Activated naive CD4-positive, alpha-beta T cell treated with anti-CD3 and anti-CD28 coated beads, Interleukin-2, amount 10 ng/mL, durations not matched to agents 7 days and 5 days (primary cell): ENCODE measurements around the gene CPT1A.

Experiments used
- CTCF ChIA-PET: fragments of 350-600 bp; sonication (Branson Sonifier 250); formaldehyde crosslinking; loops from one replicate; lab custom pipeline; 2021; ENCODE audit warnings: antibody characterized with exemption; lab: Charles Lee
- DNase-seq: peaks from one replicate; pipeline ENCODE4 v3.0.0-alpha.2; 2020
- H3K27ac Mint-ChIP-seq: one replicate; pipeline ENCODE4 v1.8.0; 2021; ENCODE audit warnings: mild to moderate bottlenecking, moderate library complexity, mixed read lengths
- H3K27me3 Mint-ChIP-seq: one replicate; pipeline ENCODE4 v1.8.0; 2021; ENCODE audit warnings: mild to moderate bottlenecking, mixed read lengths
- H3K36me3 Mint-ChIP-seq: one replicate; pipeline ENCODE4 v1.8.0; 2021; ENCODE audit warnings: mixed read lengths
- H3K4me1 Mint-ChIP-seq: one replicate; pipeline ENCODE4 v1.8.0; 2021; ENCODE audit warnings: mixed read lengths
- H3K4me3 Mint-ChIP-seq: one replicate; pipeline ENCODE4 v1.8.0; 2021; ENCODE audit warnings: mild to moderate bottlenecking, moderate library complexity, mixed read lengths
- H3K9me3 Mint-ChIP-seq: one replicate; pipeline ENCODE4 v1.8.0; 2021; ENCODE audit warnings: mixed read lengths

Gene CPT1A

GRCh38 chr11:68759991-68760390 is 81.7 kb downstream of the CPT1A start:
- Mint-ChIP-seq H3K36me3 (peaks cover 28% of the 10 kb centered on the region), H3K27me3 (no peaks in the 10 kb centered on the region), H3K9me3 (no peaks in the 10 kb centered on the region), H3K4me1 (peaks cover 5% of the 10 kb centered on the region), H3K27ac (no peak overlapping the region), H3K4me3 (no peak overlapping the region)
- CTCF ChIA-PET = no interaction called here
- DNase-seq = no peak

- no peak for DNase-seq
- H3K36me3 Mint-ChIP-seq = peaks cover 32% of the 10 kb centered on the region
- CTCF ChIA-PET = no interaction called here
- no peaks in the 10 kb centered on the region for H3K27me3 Mint-ChIP-seq
- H3K9me3 Mint-ChIP-seq = no peaks in the 10 kb centered on the region
- H3K4me1 Mint-ChIP-seq = peaks cover 2% of the 10 kb centered on the region
- no peak overlapping the region for H3K27ac Mint-ChIP-seq
- H3K4me3 Mint-ChIP-seq = no peak overlapping the region
Measured at GRCh38 chr11:68757711-68758110, 84.0 kb downstream of the CPT1A start.

- peaks cover 24% of the 10 kb centered on the region for H3K36me3 Mint-ChIP-seq
- H3K27me3 Mint-ChIP-seq = peaks cover 4% of the 10 kb centered on the region
- H3K27ac Mint-ChIP-seq = no peak overlapping the region
- H3K9me3 Mint-ChIP-seq = no peaks in the 10 kb centered on the region
- H3K4me1 Mint-ChIP-seq = peaks cover 6% of the 10 kb centered on the region
- no peak for DNase-seq
- H3K4me3 Mint-ChIP-seq = no peak overlapping the region
- CTCF ChIA-PET = no interaction called here
Measured at GRCh38 chr11:68756171-68756766, 85.4 kb downstream of the CPT1A start.

GRCh38 chr11:68753300-68753699 is 88.4 kb downstream of the CPT1A start:
- CTCF ChIA-PET = no interaction called here
- no peak overlapping the region for H3K4me3 Mint-ChIP-seq

GRCh38 chr11:68751331-68751856 is 90.3 kb downstream of the CPT1A start, which contains the start of gene TESMIN:
Gene TESMIN (minus strand): TSS chr11:68751520. CDS start chr11:68750660, 860 bp downstream.
- CTCF ChIA-PET = no interaction called here
- peak; percentile 95 for DNase-seq
- Mint-ChIP-seq H3K27ac (peak within 1 kb of the TSS; percentile 33), H3K4me1 (peaks cover 15% of the 10 kb centered on the region), H3K9me3 (no peaks in the 10 kb centered on the region), H3K27me3 (peaks cover 18% of the 10 kb centered on the region), H3K4me3 (peak within 1 kb of the TSS; percentile 71), H3K36me3 (peaks cover 18% of the 10 kb centered on the region)

More at GRCh38 chr11:68753300-68753699, 88.4 kb downstream of the CPT1A start:
- no peaks in the 10 kb centered on the region for H3K9me3 Mint-ChIP-seq
- peaks cover 15% of the 10 kb centered on the region for H3K4me1 Mint-ChIP-seq
- H3K36me3 Mint-ChIP-seq = peaks cover 22% of the 10 kb centered on the region
- H3K27me3 Mint-ChIP-seq = peaks cover 18% of the 10 kb centered on the region
- DNase-seq = no peak
- H3K27ac Mint-ChIP-seq = no peak overlapping the region

GRCh38 chr11:68751004-68751325 is 90.8 kb downstream of the CPT1A start:
- H3K9me3 Mint-ChIP-seq = no peaks in the 10 kb centered on the region
- no peak overlapping the region for H3K27ac Mint-ChIP-seq
- peaks cover 20% of the 10 kb centered on the region for H3K36me3 Mint-ChIP-seq
- CTCF ChIA-PET = no interaction called here
- DNase-seq = no peak
- peaks cover 15% of the 10 kb centered on the region for H3K4me1 Mint-ChIP-seq
- H3K4me3 Mint-ChIP-seq = no peak overlapping the region
- peaks cover 18% of the 10 kb centered on the region for H3K27me3 Mint-ChIP-seq

- Mint-ChIP-seq H3K27ac (no peak overlapping the region), H3K36me3 (peaks cover 23% of the 10 kb centered on the region), H3K9me3 (no peaks in the 10 kb centered on the region), H3K4me1 (peaks cover 15% of the 10 kb centered on the region), H3K27me3 (peaks cover 18% of the 10 kb centered on the region), H3K4me3 (peak overlapping the region; percentile 55)
- CTCF ChIA-PET = interaction anchor here (1.1 kb wide), 1 partner anchor 94 kb away, joined by 5 read pairs; no protein-coding TSS in a partner anchor
- peak; percentile 31 for DNase-seq
Measured at GRCh38 chr11:68750195-68751003, 91.3 kb downstream of the CPT1A start.

GRCh38 chr11:68749229-68750123 is 92.2 kb downstream of the CPT1A start:
- Mint-ChIP-seq H3K27ac (peak overlapping the region; percentile 15), H3K36me3 (peaks cover 21% of the 10 kb centered on the region), H3K9me3 (no peaks in the 10 kb centered on the region), H3K4me1 (peaks cover 15% of the 10 kb centered on the region), H3K4me3 (peak overlapping the region; percentile 55), H3K27me3 (peaks cover 18% of the 10 kb centered on the region)
- DNase-seq = no peak
- CTCF ChIA-PET = interaction anchor here (0.6 to 1.1 kb wide), 2 partner anchors 81 to 95 kb away, joined by 3 to 5 read pairs; no protein-coding TSS in a partner anchor

- Mint-ChIP-seq H3K27ac (no peak overlapping the region), H3K27me3 (peaks cover 18% of the 10 kb centered on the region), H3K36me3 (peaks cover 15% of the 10 kb centered on the region), H3K4me1 (peaks cover 15% of the 10 kb centered on the region), H3K9me3 (no peaks in the 10 kb centered on the region), H3K4me3 (no peak overlapping the region)
- CTCF ChIA-PET = no interaction called here
- DNase-seq = no peak
Measured at GRCh38 chr11:68748061-68748460, 93.7 kb downstream of the CPT1A start.

GRCh38 chr11:68743539-68743938 is 98.2 kb downstream of the CPT1A start:
- peaks cover 9% of the 10 kb centered on the region for H3K36me3 Mint-ChIP-seq
- no peak for DNase-seq
- no peak overlapping the region for H3K4me3 Mint-ChIP-seq
- H3K4me1 Mint-ChIP-seq = no peaks in the 10 kb centered on the region
- H3K27me3 Mint-ChIP-seq = no peaks in the 10 kb centered on the region
- H3K9me3 Mint-ChIP-seq = no peaks in the 10 kb centered on the region
- CTCF ChIA-PET = no interaction called here
- H3K27ac Mint-ChIP-seq = no peak overlapping the region

GRCh38 chr11:68741463-68741862 is 100.3 kb downstream of the CPT1A start:
- Mint-ChIP-seq H3K36me3 (peaks cover 6% of the 10 kb centered on the region), H3K27ac (no peak overlapping the region)
- CTCF ChIA-PET = no interaction called here

GRCh38 chr11:68735646-68736045 is 106.1 kb downstream of the CPT1A start:
- CTCF ChIA-PET = no interaction called here
- no peaks in the 10 kb centered on the region for H3K4me1 Mint-ChIP-seq
- H3K9me3 Mint-ChIP-seq = no peaks in the 10 kb centered on the region
- H3K27ac Mint-ChIP-seq = no peak overlapping the region
- DNase-seq = no peak
- no peaks in the 10 kb centered on the region for H3K36me3 Mint-ChIP-seq
- no peak overlapping the region for H3K4me3 Mint-ChIP-seq
- no peaks in the 10 kb centered on the region for H3K27me3 Mint-ChIP-seq

More at GRCh38 chr11:68741463-68741862, 100.3 kb downstream of the CPT1A start:
- Mint-ChIP-seq H3K27me3 (no peaks in the 10 kb centered on the region), H3K4me3 (no peak overlapping the region), H3K4me1 (no peaks in the 10 kb centered on the region), H3K9me3 (no peaks in the 10 kb centered on the region)
- DNase-seq = no peak

- H3K9me3 Mint-ChIP-seq = no peaks in the 10 kb centered on the region
- H3K27ac Mint-ChIP-seq = no peak overlapping the region
- no peak overlapping the region for H3K4me3 Mint-ChIP-seq
- H3K27me3 Mint-ChIP-seq = no peaks in the 10 kb centered on the region
- no peaks in the 10 kb centered on the region for H3K36me3 Mint-ChIP-seq
- no peaks in the 10 kb centered on the region for H3K4me1 Mint-ChIP-seq
- DNase-seq = no peak
- CTCF ChIA-PET = no interaction called here
Measured at GRCh38 chr11:68735125-68735524, 106.6 kb downstream of the CPT1A start.

GRCh38 chr11:68734111-68734510 is 107.6 kb downstream of the CPT1A start:
- no peaks in the 10 kb centered on the region for H3K36me3 Mint-ChIP-seq

More at GRCh38 chr11:68734111-68734510, 107.6 kb downstream of the CPT1A start:
- Mint-ChIP-seq H3K9me3 (no peaks in the 10 kb centered on the region), H3K27ac (no peak overlapping the region), H3K4me1 (no peaks in the 10 kb centered on the region), H3K4me3 (no peak overlapping the region), H3K27me3 (no peaks in the 10 kb centered on the region)
- CTCF ChIA-PET = no interaction called here
- DNase-seq = no peak
